HG03571 (cell line): ENCODE results near the gene IRAK2.
"Not testable (repeated sequence)": the region's sequence is repeated elsewhere in the genome, so short reads cannot be mapped to it uniquely, and the experiment has no call there.

Experiments used
- ATAC-seq: cut with Tn5 transposase; IDR thresholded peaks from one replicate; pipeline ENCODE4 v1.9.1; 2021; ENCODE audit not compliant: unreplicated experiment

The IRAK2 gene

DNA sequence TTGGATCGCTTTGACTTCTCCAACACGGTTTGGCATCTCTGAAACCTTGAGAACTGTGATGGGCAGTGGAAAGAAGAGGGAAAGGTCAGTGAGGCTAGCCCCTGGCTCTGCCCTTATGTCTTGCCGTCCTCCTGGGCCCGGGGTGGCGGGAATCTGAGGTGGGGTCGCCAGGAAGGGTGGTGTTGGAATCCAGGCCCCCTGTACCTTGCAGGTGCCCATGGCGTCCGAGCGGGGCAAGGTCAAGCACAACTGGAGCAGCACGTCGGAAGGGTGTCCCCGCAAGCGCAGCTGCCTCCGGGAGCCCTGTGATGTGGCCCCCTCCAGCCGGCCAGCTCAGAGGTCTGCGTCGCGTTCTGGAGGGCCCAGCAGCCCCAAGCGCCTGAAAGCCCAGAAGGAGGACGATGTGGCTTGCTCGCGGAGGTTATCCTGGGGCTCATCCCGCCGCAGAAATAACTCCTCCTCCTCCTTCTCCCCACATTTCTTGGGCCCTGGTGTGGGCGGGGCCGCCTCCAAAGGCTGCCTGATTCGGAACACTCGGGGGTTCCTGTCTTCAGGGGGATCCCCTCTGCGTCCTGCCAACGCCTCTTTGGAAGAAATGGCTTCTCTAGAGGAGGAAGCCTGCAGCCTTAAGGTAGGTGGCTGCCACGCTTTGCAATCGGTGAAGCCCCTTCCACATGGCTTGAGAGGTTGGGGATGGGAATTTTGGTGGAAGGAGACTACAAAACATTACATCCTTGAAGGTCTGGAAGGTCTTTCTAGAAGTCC lies 84.4 kb downstream of the IRAK2 start:
- ATAC-seq: no peak

- no peak for ATAC-seq
Measured at GRCh38 chr3:10249833-10250232, 85.1 kb downstream of the IRAK2 start.

- no peak for ATAC-seq
Measured at GRCh38 chr3:10251006-10251405, 86.3 kb downstream of the IRAK2 start.

DNA sequence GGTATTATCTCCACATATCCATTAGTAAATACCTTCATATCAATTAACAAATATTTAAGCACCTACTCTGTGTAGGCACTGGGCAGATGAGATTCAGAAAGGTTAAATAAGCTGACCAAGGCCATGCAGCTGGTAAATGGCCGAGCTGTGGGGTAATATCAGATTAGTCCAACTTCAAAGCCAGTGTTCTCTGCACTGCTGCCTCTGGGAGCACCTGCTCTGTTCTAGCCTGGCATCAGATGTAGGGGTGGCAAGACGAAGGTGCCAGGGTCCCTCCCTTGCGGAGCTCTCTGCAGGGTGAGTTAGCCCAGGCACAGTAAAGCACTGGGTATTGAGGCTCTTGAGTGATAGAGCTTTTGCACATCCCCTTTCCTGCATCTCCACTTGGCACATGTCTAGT lies 89.0 kb downstream of the IRAK2 start:
- ATAC-seq: no peak

GRCh38 chr3:10255835-10256234 lies 91.1 kb downstream of the IRAK2 start:
- ATAC-seq: no peak

- ATAC-seq: no peak
Measured at GRCh38 chr3:10259036-10259435, 94.3 kb downstream of the IRAK2 start.

DNA sequence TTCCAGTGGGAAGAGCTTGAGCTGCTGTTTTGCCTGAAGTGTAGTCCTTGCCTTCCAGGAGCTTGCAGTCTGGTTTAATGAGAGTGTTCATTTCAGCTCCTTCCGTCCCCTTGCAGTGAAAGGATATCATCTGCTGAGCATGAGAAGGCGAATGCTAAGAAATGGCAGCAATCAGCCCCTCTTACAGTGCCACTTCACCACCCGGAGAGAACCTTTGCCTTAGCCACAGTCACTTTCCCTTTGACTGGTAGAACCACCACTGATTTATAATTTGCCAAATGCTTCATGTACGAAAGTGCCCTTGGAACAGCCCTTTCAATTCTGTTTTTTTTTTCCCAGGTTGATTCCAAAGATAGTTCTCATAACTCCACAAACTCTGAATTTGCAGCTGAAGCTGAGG lies 95.1 kb downstream of the IRAK2 start:
- no peak for ATAC-seq

GRCh38 chr3:10260211-10260701 lies 95.5 kb downstream of the IRAK2 start:
- no peak for ATAC-seq

- no peak for ATAC-seq
Measured at GRCh38 chr3:10262027-10262426, 97.3 kb downstream of the IRAK2 start.

DNA sequence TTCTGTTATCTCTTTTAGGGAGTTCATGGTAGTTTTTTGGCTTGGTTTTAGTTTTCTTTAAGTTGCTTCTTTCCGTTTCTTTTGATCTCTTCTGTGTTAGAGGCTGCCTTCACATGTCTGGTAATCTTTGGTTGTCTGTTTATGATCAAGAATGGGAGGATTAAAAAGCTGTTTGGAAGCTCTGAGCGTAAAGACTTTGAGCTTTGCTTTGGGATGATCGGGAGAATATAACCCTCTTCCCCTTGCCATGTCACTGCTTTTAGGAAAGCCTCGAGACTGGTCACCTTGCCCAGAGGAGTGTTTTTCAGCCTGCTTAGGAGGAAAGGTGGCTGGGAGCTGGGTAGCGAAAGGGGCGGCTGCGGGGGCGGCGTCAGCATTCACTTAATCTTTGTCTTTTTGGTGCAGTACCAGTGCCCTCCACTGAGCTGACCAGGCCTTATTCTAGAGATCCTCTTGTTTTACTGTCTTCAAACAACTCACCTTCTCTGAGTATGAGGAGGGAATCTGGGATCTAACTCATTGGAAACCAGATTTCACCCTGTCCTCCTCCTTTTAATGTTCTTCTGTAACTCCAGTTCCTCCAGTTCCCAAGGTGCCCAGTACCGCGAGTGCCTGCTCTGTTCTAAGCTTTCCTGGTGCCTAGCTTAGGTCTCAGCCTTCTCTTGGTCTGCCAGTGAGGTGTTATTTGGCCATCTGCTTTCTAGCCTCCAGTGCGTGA lies 99.1 kb downstream of the IRAK2 start:
- peak; percentile 53 for ATAC-seq

- no peak for ATAC-seq
Measured at GRCh38 chr3:10265833-10266232, 101.1 kb downstream of the IRAK2 start.

DNA sequence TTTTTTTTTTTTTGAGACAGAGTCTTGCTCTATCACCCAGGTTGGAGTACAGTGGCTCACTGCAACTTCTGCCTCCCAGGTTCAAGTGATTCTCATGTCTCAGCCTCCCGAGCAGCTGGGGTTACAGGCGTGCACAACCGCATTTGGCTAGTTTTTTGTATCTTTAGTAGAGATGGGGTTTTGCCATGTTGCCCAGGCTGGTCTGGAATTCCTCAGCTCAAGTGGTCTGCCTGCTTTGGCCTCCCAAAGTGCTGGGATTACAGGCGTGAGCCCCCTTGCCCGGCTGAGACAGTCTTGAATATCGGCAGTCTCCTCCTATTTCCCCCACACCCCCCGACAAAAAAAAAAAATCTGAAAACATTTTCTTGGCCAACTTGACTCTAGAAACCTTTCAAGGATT lies 102.2 kb downstream of the IRAK2 start:
- not testable (repeated sequence) for ATAC-seq

DNA sequence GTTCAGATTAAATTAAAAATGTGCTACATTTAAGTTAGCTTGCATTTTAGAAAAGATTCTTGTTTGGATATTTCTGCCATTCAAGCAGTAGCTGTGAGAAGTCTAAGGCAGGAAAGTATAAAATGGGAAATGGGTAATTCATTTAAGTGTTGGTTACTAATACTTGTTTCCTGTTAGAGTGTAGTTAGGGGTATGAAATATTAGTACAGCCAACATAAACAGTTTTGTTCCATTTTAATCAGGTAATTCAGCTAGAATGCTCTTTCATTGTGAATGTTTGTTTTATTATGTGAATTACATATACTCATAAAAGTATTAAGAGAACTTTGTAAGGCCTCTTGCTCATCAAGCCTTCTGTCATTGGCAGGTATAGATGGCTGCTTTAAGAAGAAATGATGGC lies 103.4 kb downstream of the IRAK2 start:
- ATAC-seq: no peak

GRCh38 chr3:10268930-10269329 lies 104.2 kb downstream of the IRAK2 start:
- ATAC-seq: no peak

DNA sequence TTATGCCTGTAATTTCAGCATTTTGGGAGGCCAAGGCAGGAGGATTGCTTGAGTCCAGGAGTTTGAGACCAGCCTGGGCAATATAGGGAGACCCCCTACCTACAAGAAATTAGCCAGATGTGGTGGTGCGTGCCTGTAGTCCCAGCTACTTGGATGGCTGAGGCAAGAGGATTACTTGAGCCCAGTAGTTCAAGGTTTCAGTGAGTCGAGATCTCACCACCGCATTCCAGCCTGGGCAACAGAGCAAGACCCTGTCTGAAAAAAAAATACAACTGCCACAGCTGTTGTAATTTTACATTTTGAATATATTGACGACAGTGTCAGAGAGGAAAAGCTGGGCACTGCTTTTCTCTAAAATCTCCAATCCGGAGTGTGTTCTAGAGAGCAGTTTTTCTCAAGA lies 104.7 kb downstream of the IRAK2 start:
- ATAC-seq: no peak

DNA sequence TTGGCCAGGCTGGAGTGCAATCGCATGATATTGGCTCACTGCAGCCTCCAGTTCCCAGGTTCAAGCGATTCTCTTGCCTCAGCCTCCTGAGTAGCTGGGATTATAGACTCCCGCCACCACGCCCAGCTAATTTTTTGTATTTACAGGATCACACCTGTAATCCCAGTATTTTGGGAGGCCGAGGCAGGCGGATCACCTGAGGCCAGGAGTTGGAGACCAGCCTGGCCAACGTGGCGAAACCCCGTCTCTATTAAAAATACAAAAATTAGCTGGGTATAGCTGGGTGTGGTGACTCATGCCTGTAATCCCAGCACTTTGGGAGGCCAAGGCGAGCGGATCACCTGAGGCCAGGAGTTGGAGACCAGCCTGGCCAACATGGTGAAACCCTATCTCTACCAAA lies 107.8 kb downstream of the IRAK2 start:
- ATAC-seq: not testable (repeated sequence)

DNA sequence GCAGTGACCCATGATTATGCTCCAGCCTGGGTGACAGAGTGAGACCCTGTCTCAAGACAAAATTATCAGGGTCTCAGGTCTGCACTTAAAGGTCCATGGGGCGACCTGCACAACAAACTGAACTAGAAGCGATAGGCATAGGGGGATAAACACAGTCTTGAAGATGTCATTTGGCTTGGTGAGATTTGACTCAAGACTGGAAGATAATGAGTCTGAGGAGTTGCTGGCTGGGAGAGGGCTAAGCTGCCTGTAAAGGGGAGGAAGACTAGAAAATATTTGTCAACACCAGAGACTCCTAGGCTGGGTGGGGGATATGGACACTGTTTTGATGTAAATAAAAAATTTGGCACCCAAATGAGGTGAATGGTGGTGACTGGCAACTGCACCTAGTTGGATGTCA lies 108.3 kb downstream of the IRAK2 start:
- ATAC-seq: no peak

DNA sequence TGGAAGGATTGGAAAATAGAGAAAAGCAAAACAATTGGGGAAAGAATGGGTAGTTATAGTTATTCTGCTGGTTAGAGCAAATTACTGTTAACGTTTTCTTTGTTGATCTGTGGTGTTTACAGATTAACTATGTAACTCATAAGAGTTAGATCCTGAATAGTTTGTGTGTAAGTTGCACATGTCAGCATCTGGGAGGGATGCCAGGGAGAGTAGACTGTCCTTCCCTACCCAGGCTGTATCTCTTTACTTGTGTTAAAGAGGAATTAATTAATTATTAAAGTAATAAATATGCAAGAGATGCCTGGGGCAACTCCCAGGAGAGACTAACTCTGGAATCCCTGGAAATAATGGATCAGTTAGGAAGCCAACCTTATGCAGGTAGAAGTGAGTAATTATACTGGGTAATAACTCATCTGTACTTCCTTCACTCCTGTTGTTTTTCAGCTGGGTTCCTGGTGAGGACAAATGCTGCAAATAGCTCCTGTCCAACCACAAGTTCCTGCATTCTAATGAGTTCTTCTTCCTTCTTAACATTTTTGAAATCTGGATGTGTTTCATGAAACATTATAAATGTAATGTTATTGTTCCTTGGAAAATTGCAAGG lies 109.1 kb downstream of the IRAK2 start:
- no peak for ATAC-seq

- ATAC-seq: no peak
Measured at GRCh38 chr3:10274601-10275000, 109.9 kb downstream of the IRAK2 start.

DNA sequence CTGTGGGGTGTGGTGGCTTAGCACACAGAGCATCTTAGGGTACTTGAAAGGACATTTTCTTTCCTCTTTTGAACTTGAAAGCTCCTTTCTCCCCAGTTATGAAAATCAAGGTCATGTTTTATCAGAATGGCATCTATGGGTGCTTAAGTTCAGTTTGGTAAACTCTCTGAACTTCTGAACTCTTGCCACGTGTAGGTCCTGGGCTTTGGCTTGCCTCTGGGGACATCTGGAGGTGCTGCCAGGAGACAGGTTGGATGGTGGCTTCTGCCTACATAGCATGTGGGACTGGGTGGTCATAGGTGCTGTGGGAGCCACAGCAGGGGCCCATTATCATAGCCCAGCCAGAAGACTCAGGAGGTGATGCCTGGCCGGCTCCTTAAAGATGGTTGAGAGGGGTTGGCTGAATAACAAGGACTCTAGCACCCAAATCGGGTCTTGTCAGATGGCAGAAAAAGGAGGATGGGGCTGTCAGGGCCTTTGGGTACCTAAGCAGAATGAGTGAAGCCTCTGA lies 112.5 kb downstream of the IRAK2 start:
- no peak for ATAC-seq

DNA sequence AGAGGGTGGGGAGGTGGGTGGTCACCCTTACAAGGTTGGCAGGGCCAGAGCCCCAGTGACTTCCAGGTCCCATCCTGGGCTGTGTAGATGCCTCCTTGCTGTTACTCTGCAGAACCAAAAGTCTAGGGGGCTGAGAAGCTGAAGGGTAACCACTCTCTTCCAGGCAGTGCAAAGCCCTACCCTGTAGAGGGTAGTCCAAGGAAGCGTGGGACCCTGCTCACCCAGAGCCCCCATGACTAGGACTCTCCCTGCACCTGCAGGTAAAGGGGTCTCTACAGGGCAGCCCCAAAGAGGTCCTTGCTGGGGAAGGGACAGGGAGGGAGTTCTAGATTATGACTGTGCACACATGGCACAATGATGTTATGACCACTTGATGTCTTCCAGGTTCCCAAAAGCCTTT lies 113.8 kb downstream of the IRAK2 start:
- no peak for ATAC-seq
